ENCODE results near the gene ARHGAP24. TPM values are rescaled to one million over a fixed set of nuclear protein-coding genes. Genes with fewer than 3 reads are reported as not detected.

ARHGAP24 gene
- total and polyA plus RNA-seq, 2 donors (not counting 3 experiments of a cell fraction or from before 2014, with no cell fraction given) = 52.1 to 79.4 TPM

DNA sequence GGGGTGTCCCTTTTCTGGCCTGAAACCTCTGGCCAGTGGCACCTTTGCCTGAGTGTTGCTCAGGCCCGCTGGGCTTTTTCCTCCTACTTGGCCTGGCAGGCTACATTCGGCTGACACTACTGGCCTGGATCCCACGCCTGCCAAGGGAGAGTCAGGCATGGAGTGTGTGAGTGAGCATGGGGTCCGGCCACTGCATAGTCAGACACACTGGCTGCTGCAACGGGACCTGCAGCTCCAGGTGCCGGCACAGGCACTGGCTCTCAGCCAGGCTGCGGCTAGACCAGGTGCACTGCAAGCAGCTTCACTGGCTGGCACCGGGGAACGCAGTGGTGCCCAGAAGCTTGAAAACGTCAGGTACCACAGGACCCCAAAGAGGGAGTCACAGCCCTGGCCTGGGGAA, 434.9 kb downstream of the ARHGAP24 start:
- no peaks in the 10 kb centered on the region for H3K9me3 ChIP-seq (replicated peaks; ENCODE audit: control insufficient read depth, insufficient read depth, low read length)
- no peak overlapping the region for H3K9ac ChIP-seq (replicated peaks; ENCODE audit: extremely low read depth, insufficient read depth, low read length)
- BruUV-seq (replicated peaks) = no TSS peak
- H3K27me3 ChIP-seq (ENCODE audit: control insufficient read depth in 2 of 2, insufficient read depth in 2 of 2, low read length in 2 of 2) = no peaks in the 10 kb centered on the region
- TF ChIP-seq FOS (IDR thresholded peaks at IDR 0.05; ENCODE audit: borderline replicate concordance, insufficient read depth, low read length) = no peak
- TF ChIP-seq, protein P1, sequence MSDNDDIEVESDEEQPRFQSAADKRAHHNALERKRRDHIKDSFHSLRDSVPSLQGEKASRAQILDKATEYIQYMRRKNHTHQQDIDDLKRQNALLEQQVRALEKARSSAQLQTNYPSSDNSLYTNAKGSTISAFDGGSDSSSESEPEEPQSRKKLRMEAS (IDR thresholded peaks at IDR 0.05; ENCODE audit: insufficient read depth, insufficient read length) = no peak
- TF ChIP-seq JUN (IDR thresholded peaks at IDR 0.05; ENCODE audit: borderline replicate concordance, insufficient read depth, insufficient read length, low read depth) = no peak
- TF ChIP-seq, protein P2, sequence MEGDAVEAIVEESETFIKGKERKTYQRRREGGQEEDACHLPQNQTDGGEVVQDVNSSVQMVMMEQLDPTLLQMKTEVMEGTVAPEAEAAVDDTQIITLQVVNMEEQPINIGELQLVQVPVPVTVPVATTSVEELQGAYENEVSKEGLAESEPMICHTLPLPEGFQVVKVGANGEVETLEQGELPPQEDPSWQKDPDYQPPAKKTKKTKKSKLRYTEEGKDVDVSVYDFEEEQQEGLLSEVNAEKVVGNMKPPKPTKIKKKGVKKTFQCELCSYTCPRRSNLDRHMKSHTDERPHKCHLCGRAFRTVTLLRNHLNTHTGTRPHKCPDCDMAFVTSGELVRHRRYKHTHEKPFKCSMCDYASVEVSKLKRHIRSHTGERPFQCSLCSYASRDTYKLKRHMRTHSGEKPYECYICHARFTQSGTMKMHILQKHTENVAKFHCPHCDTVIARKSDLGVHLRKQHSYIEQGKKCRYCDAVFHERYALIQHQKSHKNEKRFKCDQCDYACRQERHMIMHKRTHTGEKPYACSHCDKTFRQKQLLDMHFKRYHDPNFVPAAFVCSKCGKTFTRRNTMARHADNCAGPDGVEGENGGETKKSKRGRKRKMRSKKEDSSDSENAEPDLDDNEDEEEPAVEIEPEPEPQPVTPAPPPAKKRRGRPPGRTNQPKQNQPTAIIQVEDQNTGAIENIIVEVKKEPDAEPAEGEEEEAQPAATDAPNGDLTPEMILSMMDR (IDR thresholded peaks at IDR 0.05; ENCODE audit: extremely low read depth in 1 of 2, insufficient read depth in 1 of 2, low read depth in 1 of 2, low read length in 2 of 2) = no peak
- no peak for TF ChIP-seq GATA2 (IDR thresholded peaks at IDR 0.05; ENCODE audit: insufficient read depth, insufficient read length, low read depth, low read length)
- no peak for TF ChIP-seq EZH2 (IDR thresholded peaks at IDR 0.05; ENCODE audit: borderline replicate concordance, low read depth, low read length, severe bottlenecking)
- no peak for TF ChIP-seq POLR2A (IDR thresholded peaks at IDR 0.05; ENCODE audit: low read depth, low read length)
- no peak for TF ChIP-seq POLR2AphosphoS5 (IDR thresholded peaks at IDR 0.05; ENCODE audit: insufficient read depth, low read depth, low read length)
- TF ChIP-seq MYC (IDR thresholded peaks at IDR 0.05; ENCODE audit: low read depth, low read length) = no peak
- FAIRE-seq = no peak
- H3K36me3 ChIP-seq (ENCODE audit: control insufficient read depth in 2 of 2, extremely low read depth in 1 of 2, insufficient read depth in 2 of 2, low read length in 2 of 2) = peaks cover 2% of the 10 kb centered on the region in 2 experiments
- POLR2A ChIA-PET = no interaction called here
- CTCF ChIA-PET = interaction anchor here (0.7 to 1.7 kb wide), 5 partner anchors 12 to 131 kb away, joined by 3 to 4 read pairs (median 3); no protein-coding TSS in a partner anchor
- H4K20me1 ChIP-seq (replicated peaks; ENCODE audit: control insufficient read depth, extremely low read depth, insufficient read depth, low read length) = peaks cover 21% of the 10 kb centered on the region
- intact Hi-C loops (cut with micrococcal nuclease) = no loop called here
- no peak overlapping the region for H3K4me2 ChIP-seq (ENCODE audit: insufficient read depth, low read length)
- dilution Hi-C loops (cut with MboI; ENCODE audit: extremely low pct_ligation_motif_present, low sequenced_read_pairs) = no loop called here
- H3K4me3 ChIP-seq (replicated peaks in 1 of 3; ENCODE audit: insufficient read depth in 1 of 3, low read depth in 1 of 3, low read length in 3 of 3) = no peak overlapping the region
- H3K79me2 ChIP-seq (ENCODE audit: control insufficient read depth, insufficient read depth, low read length) = peaks cover 100% of the 10 kb centered on the region
- no peak for DNase-seq (ENCODE audit: low read depth, low spot score)
- peaks cover 2% of the 10 kb centered on the region for H3K9me1 ChIP-seq (replicated peaks; ENCODE audit: control insufficient read depth, extremely low read depth, insufficient read depth, low read length)
- no peak overlapping the region for H3K27ac ChIP-seq (ENCODE audit: insufficient read depth, low read depth, low read length)
- no peak overlapping the region for H2AFZ ChIP-seq (ENCODE audit: low read depth, low read length)
- no peaks in the 10 kb centered on the region for H3K4me1 ChIP-seq (ENCODE audit: control insufficient read depth, extremely low read depth, insufficient read depth, low read length)

Data from endothelial cell of umbilical vein (primary cell).